Measurements from ENCODE around the gene TOR4A. TPM values are rescaled to one million over a fixed set of nuclear protein-coding genes. Genes with fewer than 3 reads are reported as not detected.

The TOR4A gene
- total and polyA plus RNA-seq, 10 of the 15 experiments (the other 5 are each of a cell fraction or from before 2014, with no cell fraction given), result 2.0 to 19.9 (median 3.7) TPM

GRCh38 chr9:137228506-137228967, 49.0 kb upstream of the TOR4A start:
- ChIA-PET SMC1A (ENCODE audit: uncharacterized antibody, unreplicated experiment) (no interaction called here), POLR2A (interaction anchor here (1.4 kb wide), 1 partner anchor 72 kb away, joined by 3 read pairs; no protein-coding TSS in a partner anchor), CTCF (interaction anchor here (1.2 to 6.4 kb wide), 7 partner anchors 10 to 140 kb away, joined by 3 to 52 read pairs (median 5); partner anchors contain the start of gene TUBB4B), RAD21 (ENCODE audit: unreplicated experiment) (interaction anchor here (1.1 kb wide), 1 partner anchor 114 kb away, joined by 4 read pairs; the partner anchor contains the start of gene DPP7)
- H3K4me1 ChIP-seq (ENCODE audit: control insufficient read depth, insufficient read depth, low read length), result peaks cover 12% of the 10 kb centered on the region
- H2AFZ ChIP-seq (ENCODE audit: control insufficient read depth, low read depth, low read length), result no peak overlapping the region
- no peak overlapping the region for H3K27ac ChIP-seq (ENCODE audit: control insufficient read depth, insufficient read depth)
- DNase-seq (ENCODE audit: low read depth, low spot score) (no peak), FAIRE-seq (no peak), ATAC-seq (no peak)
- H4K20me1 ChIP-seq (ENCODE audit: control insufficient read depth, insufficient read depth), result no peaks in the 10 kb centered on the region
- no peaks in the 10 kb centered on the region for H3K36me3 ChIP-seq (ENCODE audit: control insufficient read depth in 2 of 2, insufficient read depth in 2 of 2, low read length in 1 of 2)
- in situ Hi-C loops (cut with MboI) (loop anchor here (5.0 kb wide), 1 partner anchor 106 kb away; no protein-coding TSS in a partner anchor), intact Hi-C loops (cut with micrococcal nuclease; ENCODE audit: unreplicated experiment) (loop anchor here (10.0 kb wide), 1 partner anchor 184 kb away; the partner anchor contains the start of gene NPDC1)
- no peaks in the 10 kb centered on the region for H3K9me3 ChIP-seq (replicated peaks; ENCODE audit: control insufficient read depth, insufficient read depth, low read length)
- H3K4me3 ChIP-seq, result no peak overlapping the region
- H3K9ac ChIP-seq (ENCODE audit: control insufficient read depth, insufficient read depth, low read length), result no peak overlapping the region
- no peaks in the 10 kb centered on the region for H3K27me3 ChIP-seq (replicated peaks in 1 of 2; ENCODE audit: control insufficient read depth in 2 of 2, insufficient read depth in 2 of 2, low read length in 1 of 2)
- no peaks in the 10 kb centered on the region for H3K79me2 ChIP-seq (ENCODE audit: control insufficient read depth, insufficient read depth, low read length)
- TF ChIP-seq, protein P1, sequence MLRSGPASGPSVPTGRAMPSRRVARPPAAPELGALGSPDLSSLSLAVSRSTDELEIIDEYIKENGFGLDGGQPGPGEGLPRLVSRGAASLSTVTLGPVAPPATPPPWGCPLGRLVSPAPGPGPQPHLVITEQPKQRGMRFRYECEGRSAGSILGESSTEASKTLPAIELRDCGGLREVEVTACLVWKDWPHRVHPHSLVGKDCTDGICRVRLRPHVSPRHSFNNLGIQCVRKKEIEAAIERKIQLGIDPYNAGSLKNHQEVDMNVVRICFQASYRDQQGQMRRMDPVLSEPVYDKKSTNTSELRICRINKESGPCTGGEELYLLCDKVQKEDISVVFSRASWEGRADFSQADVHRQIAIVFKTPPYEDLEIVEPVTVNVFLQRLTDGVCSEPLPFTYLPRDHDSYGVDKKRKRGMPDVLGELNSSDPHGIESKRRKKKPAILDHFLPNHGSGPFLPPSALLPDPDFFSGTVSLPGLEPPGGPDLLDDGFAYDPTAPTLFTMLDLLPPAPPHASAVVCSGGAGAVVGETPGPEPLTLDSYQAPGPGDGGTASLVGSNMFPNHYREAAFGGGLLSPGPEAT (IDR thresholded peaks at IDR 0.05; ENCODE audit: low read depth), result no peak
- TF ChIP-seq ZNF622 (IDR thresholded peaks at IDR 0.05) (no peak), EP300 (IDR thresholded peaks at IDR 0.05; ENCODE audit: borderline replicate concordance in 1 of 2, control insufficient read depth in 1 of 2, low read depth in 2 of 2, low read length in 2 of 2) (no peak), ZNF274 (IDR thresholded peaks at IDR 0.05; ENCODE audit: insufficient read depth, insufficient read length) (no peak), STAT1 (conservative IDR thresholded peaks at IDR 0.05) (no peak), NRF1 (conservative IDR thresholded peaks at IDR 0.05; ENCODE audit: low read depth, low read length) (no peak), RUNX3 (IDR thresholded peaks at IDR 0.05; ENCODE audit: low read length) (no peak), HCFC1 (IDR thresholded peaks at IDR 0.05; ENCODE audit: low read length) (no peak), TCF12 (IDR thresholded peaks at IDR 0.05; ENCODE audit: low read depth, low read length) (no peak), USF1 (IDR thresholded peaks at IDR 0.05; ENCODE audit: borderline replicate concordance, extremely low read length, insufficient read depth, low read depth, low read length) (no peak), SUZ12 (IDR thresholded peaks at IDR 0.05; ENCODE audit: unreplicated experiment) (no peak), HSF1 (IDR thresholded peaks at IDR 0.05; ENCODE audit: low read depth, low read length) (no peak)
- TF ChIP-seq, protein P2, sequence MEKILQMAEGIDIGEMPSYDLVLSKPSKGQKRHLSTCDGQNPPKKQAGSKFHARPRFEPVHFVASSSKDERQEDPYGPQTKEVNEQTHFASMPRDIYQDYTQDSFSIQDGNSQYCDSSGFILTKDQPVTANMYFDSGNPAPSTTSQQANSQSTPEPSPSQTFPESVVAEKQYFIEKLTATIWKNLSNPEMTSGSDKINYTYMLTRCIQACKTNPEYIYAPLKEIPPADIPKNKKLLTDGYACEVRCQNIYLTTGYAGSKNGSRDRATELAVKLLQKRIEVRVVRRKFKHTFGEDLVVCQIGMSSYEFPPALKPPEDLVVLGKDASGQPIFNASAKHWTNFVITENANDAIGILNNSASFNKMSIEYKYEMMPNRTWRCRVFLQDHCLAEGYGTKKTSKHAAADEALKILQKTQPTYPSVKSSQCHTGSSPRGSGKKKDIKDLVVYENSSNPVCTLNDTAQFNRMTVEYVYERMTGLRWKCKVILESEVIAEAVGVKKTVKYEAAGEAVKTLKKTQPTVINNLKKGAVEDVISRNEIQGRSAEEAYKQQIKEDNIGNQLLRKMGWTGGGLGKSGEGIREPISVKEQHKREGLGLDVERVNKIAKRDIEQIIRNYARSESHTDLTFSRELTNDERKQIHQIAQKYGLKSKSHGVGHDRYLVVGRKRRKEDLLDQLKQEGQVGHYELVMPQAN (conservative IDR thresholded peaks at IDR 0.05), result no peak
- TF ChIP-seq, protein P3, sequence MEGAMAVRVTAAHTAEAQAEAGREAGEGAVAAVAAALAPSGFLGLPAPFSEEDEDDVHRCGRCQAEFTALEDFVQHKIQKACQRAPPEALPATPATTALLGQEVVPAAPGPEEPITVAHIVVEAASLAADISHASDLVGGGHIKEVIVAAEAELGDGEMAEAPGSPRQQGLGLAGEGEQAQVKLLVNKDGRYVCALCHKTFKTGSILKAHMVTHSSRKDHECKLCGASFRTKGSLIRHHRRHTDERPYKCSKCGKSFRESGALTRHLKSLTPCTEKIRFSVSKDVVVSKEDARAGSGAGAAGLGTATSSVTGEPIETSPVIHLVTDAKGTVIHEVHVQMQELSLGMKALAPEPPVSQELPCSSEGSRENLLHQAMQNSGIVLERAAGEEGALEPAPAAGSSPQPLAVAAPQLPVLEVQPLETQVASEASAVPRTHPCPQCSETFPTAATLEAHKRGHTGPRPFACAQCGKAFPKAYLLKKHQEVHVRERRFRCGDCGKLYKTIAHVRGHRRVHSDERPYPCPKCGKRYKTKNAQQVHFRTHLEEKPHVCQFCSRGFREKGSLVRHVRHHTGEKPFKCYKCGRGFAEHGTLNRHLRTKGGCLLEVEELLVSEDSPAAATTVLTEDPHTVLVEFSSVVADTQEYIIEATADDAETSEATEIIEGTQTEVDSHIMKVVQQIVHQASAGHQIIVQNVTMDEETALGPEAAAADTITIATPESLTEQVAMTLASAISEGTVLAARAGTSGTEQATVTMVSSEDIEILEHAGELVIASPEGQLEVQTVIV (IDR thresholded peaks at IDR 0.05; ENCODE audit: borderline replicate concordance, partially characterized antibody), result no peak
- BruUV-seq (replicated peaks), result no TSS peak
- 45% methylated on average over 26 of the region's 29 CpGs for WGBS (ENCODE audit: insufficient coverage, insufficient replicate concordance, low lambda C conversion rate, missing lambda C conversion rate)
- H3K4me2 ChIP-seq (ENCODE audit: control insufficient read depth, insufficient read depth), result no peak overlapping the region

Measured in GM12878 (cell line).